HepG2 (cell line): ENCODE results near the gene HSCB. TPM values are rescaled to one million over a fixed set of nuclear protein-coding genes. Genes with fewer than 3 reads are reported as not detected.

Experiments used
- CENPBD1 ChIP-seq: sonication (generic); formaldehyde crosslinking; IDR thresholded peaks from 2 replicates; pipeline ENCODE4 v1.8.0; 2022; ENCODE audit warnings: missing genetic modification reagents, low read depth, mild to moderate bottlenecking, borderline replicate concordance
- CHD2 ChIP-seq: IDR thresholded peaks from 2 replicates; pipeline ENCODE4 v1.6.1; 2011; ENCODE audit warnings: low read depth, low read length, improper control_type of control experiment
- DBP ChIP-seq: sonication (generic); formaldehyde crosslinking; IDR thresholded peaks from 2 replicates; pipeline ENCODE4 v1.4.0; 2020; ENCODE audit warnings: missing genetic modification reagents; ENCODE audit errors: not compliant biosample characterization
- DR1 ChIP-seq: sonication (generic); formaldehyde crosslinking; IDR thresholded peaks from 2 replicates; pipeline ENCODE4 v1.8.0; 2021; ENCODE audit warnings: mild to moderate bottlenecking, missing genetic modification reagents, inconsistent platforms
- FOXM1 ChIP-seq: sonication (generic); formaldehyde crosslinking; IDR thresholded peaks from 2 replicates; pipeline ENCODE4 v1.5.0; 2020; ENCODE audit warnings: missing genetic modification reagents
- HOXA7 ChIP-seq: sonication (generic); formaldehyde crosslinking; IDR thresholded peaks from 2 replicates; pipeline ENCODE4 v1.8.1; 2022; ENCODE audit warnings: mild to moderate bottlenecking, missing genetic modification reagents, moderate library complexity
- JARID2 ChIP-seq: sonication (generic); formaldehyde crosslinking; IDR thresholded peaks from 2 replicates; pipeline ENCODE4 v1.8.1; 2023; ENCODE audit warnings: missing genetic modification reagents, inconsistent platforms; ENCODE audit not compliant: insufficient replicate concordance
- SETDB1 ChIP-seq: sonication (generic); formaldehyde crosslinking; IDR thresholded peaks from 2 replicates; pipeline ENCODE4 v1.5.1; 2020; ENCODE audit warnings: missing genetic modification reagents, mild to moderate bottlenecking, borderline replicate concordance
- SIX4 ChIP-seq: sonication (generic); formaldehyde crosslinking; IDR thresholded peaks from 2 replicates; pipeline ENCODE4 v1.4.0; 2020; ENCODE audit warnings: missing genetic modification reagents
- SPEN ChIP-seq: sonication (generic); formaldehyde crosslinking; IDR thresholded peaks from 2 replicates; pipeline ENCODE4 v1.5.1; 2020; ENCODE audit warnings: low read depth, mild to moderate bottlenecking, missing genetic modification reagents
- TAF1 ChIP-seq: sonication (generic); formaldehyde crosslinking; IDR thresholded peaks from 2 replicates; pipeline ENCODE4 v1.4.0; 2020; ENCODE audit warnings: missing genetic modification reagents
- YEATS4 ChIP-seq: sonication (generic); formaldehyde crosslinking; IDR thresholded peaks from 2 replicates; pipeline ENCODE4 v1.4.0; 2020; ENCODE audit warnings: missing genetic modification reagents, borderline replicate concordance
- ZNF256 ChIP-seq: sonication (generic); formaldehyde crosslinking; conservative IDR thresholded peaks from 2 replicates; pipeline ENCODE4 v1.4.0; 2020; ENCODE audit warnings: missing genetic modification reagents
- ZNF644 ChIP-seq: IDR thresholded peaks from 2 replicates; pipeline ENCODE4 v1.6.1; 2016; ENCODE audit warnings: low read depth
- ZNF709 ChIP-seq: sonication (generic); formaldehyde crosslinking; IDR thresholded peaks from 2 replicates; pipeline ENCODE4 v1.5.0; 2020; ENCODE audit warnings: mild to moderate bottlenecking, missing genetic modification reagents
- ZNF788 ChIP-seq: sonication (generic); formaldehyde crosslinking; IDR thresholded peaks from 2 replicates; pipeline ENCODE4 v1.5.0; 2020; ENCODE audit warnings: mild to moderate bottlenecking, missing genetic modification reagents, borderline replicate concordance
- ZNF891 ChIP-seq: sonication (generic); formaldehyde crosslinking; IDR thresholded peaks from 2 replicates; pipeline ENCODE4 v1.5.0; 2020; ENCODE audit warnings: mild to moderate bottlenecking, missing genetic modification reagents
- polyA plus RNA-seq, 8 experiments: library from polyadenylated mRNA; depleted of rRNA in 3 of 8; stranded (reverse) in 7 of 8; unstranded in 1 of 8; fragments of >200 nt; fragmentation: Illumina TruSeq in 4 of 8; extraction: Trizol in 4 of 8; gene quantifications; 2 replicates each; pipeline versions ENCODE4 v1.2.1 to v1.2.3, GENCODE V29; 2011 to 2016; ENCODE audit warnings: low read depth in 4 of 8, missing spikeins in 1 of 8, mixed read lengths in 1 of 8; ENCODE audit not compliant: insufficient read depth in 1 of 8
- total RNA-seq, 5 experiments: library from RNA; depleted of rRNA; stranded (reverse); fragments of >200 nt; fragmentation: Illumina TruSeq; extraction: Trizol; gene quantifications; 2 replicates each; pipeline ENCODE4 v1.2.3, GENCODE V29; 2016; ENCODE audit warnings: low read depth in 1 of 5
- TF ChIP-seq, protein P1 (sequence below): sonication (generic); formaldehyde crosslinking; IDR thresholded peaks from 2 replicates; pipeline ENCODE4 v1.4.0; 2020; ENCODE audit warnings: mild to moderate bottlenecking, missing genetic modification reagents
- TF ChIP-seq, protein P2 (sequence below): sonication (generic); formaldehyde crosslinking; IDR thresholded peaks from 2 replicates; pipeline ENCODE4 v1.5.0; 2020; ENCODE audit warnings: missing genetic modification reagents
- TF ChIP-seq, protein P3 (sequence below): sonication (generic); formaldehyde crosslinking; IDR thresholded peaks from 2 replicates; pipeline ENCODE4 v1.8.1; 2022; ENCODE audit warnings: mild to moderate bottlenecking, missing genetic modification reagents

The HSCB gene
- total and polyA plus RNA-seq, 2 of the 13 experiments (the other 11 are each of a cell fraction or from before 2014, with no cell fraction given) = 15.4 to 20.9 TPM

GRCh38 chr22:28741785-28742561, at the start of gene HSCB, which contains the start of gene CHEK2 (continued):
- TF ChIP-seq ZNF709 (CRISPR knock-in tag) (0 out of 2 replicates have a peak, but pooled peaks have one; percentile 52), SIX4 (CRISPR knock-in tag) (no peak), ZNF256 (CRISPR knock-in tag) (no peak), ZNF644 (CRISPR knock-in tag) (no peak), ZNF788 (CRISPR knock-in tag) (no peak), SETDB1 (CRISPR knock-in tag) (no peak), JARID2 (CRISPR knock-in tag) (no peak), FOXM1 (no peak; the same call in 1 of the 2 replicates), ZNF891 (CRISPR knock-in tag) (peak; percentile 57), SPEN (peak; percentile 52; the same call in 1 of the 2 replicates), DBP (CRISPR knock-in tag) (no peak), CENPBD1 (no peak), DR1 (CRISPR knock-in tag) (0 out of 2 replicates have a peak, but pooled peaks have one; percentile 33), HOXA7 (CRISPR knock-in tag) (no peak), YEATS4 (CRISPR knock-in tag) (peak; percentile 75; the same call in 1 of the 2 replicates), CHD2 (no peak), TAF1 (CRISPR knock-in tag) (peak; percentile 58; the same call in 1 of the 2 replicates)
- TF ChIP-seq, protein P1, sequence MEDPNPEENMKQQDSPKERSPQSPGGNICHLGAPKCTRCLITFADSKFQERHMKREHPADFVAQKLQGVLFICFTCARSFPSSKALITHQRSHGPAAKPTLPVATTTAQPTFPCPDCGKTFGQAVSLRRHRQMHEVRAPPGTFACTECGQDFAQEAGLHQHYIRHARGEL (CRISPR knock-in tag) = 0 out of 2 replicates have a peak, but pooled peaks have one; percentile 64
- TF ChIP-seq, protein P2, sequence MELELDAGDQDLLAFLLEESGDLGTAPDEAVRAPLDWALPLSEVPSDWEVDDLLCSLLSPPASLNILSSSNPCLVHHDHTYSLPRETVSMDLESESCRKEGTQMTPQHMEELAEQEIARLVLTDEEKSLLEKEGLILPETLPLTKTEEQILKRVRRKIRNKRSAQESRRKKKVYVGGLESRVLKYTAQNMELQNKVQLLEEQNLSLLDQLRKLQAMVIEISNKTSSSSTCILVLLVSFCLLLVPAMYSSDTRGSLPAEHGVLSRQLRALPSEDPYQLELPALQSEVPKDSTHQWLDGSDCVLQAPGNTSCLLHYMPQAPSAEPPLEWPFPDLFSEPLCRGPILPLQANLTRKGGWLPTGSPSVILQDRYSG (CRISPR knock-in tag) = no peak
- TF ChIP-seq, protein P3, sequence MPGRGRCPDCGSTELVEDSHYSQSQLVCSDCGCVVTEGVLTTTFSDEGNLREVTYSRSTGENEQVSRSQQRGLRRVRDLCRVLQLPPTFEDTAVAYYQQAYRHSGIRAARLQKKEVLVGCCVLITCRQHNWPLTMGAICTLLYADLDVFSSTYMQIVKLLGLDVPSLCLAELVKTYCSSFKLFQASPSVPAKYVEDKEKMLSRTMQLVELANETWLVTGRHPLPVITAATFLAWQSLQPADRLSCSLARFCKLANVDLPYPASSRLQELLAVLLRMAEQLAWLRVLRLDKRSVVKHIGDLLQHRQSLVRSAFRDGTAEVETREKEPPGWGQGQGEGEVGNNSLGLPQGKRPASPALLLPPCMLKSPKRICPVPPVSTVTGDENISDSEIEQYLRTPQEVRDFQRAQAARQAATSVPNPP = no peak; the same call in 1 of the 2 replicates
